ENCODE results near the gene KRT80. TPM values are rescaled to one million over a fixed set of nuclear protein-coding genes. Genes with fewer than 3 reads are reported as not detected.

The KRT80 gene
- total RNA-seq, 1 donor from 2014 or later: not detected

GRCh38 chr12:52151837-52152783 lies 39.7 kb downstream of the KRT80 start:
- Mint-ChIP-seq H3K4me1 (no peaks in the 10 kb centered on the region), H3K4me3 (no peak overlapping the region), H3K27me3 (ENCODE audit: low read depth) (peaks cover 5% of the 10 kb centered on the region), H3K9me3 (no peaks in the 10 kb centered on the region), H3K27ac (ENCODE audit: unreplicated experiment) (no peak overlapping the region), H3K36me3 (ENCODE audit: low read depth) (no peaks in the 10 kb centered on the region)
- peak; percentile 56 for DNase-seq (ENCODE audit: low read depth, low spot score)
- TF ChIP-seq CTCF (conservative IDR thresholded peaks at IDR 0.05): peak; percentile 89

- Mint-ChIP-seq H3K36me3 (ENCODE audit: low read depth) (no peaks in the 10 kb centered on the region), H3K9me3 (no peaks in the 10 kb centered on the region), H3K27ac (ENCODE audit: unreplicated experiment) (no peak overlapping the region), H3K4me1 (no peaks in the 10 kb centered on the region), H3K27me3 (ENCODE audit: low read depth) (peaks cover 5% of the 10 kb centered on the region), H3K4me3 (no peak overlapping the region)
- TF ChIP-seq CTCF (conservative IDR thresholded peaks at IDR 0.05): no peak
- DNase-seq (ENCODE audit: low read depth, low spot score): no peak
Observed at GRCh38 chr12:52151153-52151836, 40.5 kb downstream of the KRT80 start.

GRCh38 chr12:52149651-52150241 lies 42.1 kb downstream of the KRT80 start:
- Mint-ChIP-seq H3K4me1 (peaks cover 8% of the 10 kb centered on the region), H3K36me3 (ENCODE audit: low read depth) (no peaks in the 10 kb centered on the region), H3K27me3 (ENCODE audit: low read depth) (peaks cover 5% of the 10 kb centered on the region), H3K9me3 (no peaks in the 10 kb centered on the region), H3K4me3 (no peak overlapping the region), H3K27ac (ENCODE audit: unreplicated experiment) (no peak overlapping the region)
- no peak for TF ChIP-seq CTCF (conservative IDR thresholded peaks at IDR 0.05)
- DNase-seq (ENCODE audit: low read depth, low spot score): no peak

- no peaks in the 10 kb centered on the region for H3K36me3 Mint-ChIP-seq (ENCODE audit: low read depth)
- H3K27ac Mint-ChIP-seq (ENCODE audit: unreplicated experiment): no peak overlapping the region
- H3K4me3 Mint-ChIP-seq: no peak overlapping the region
- H3K9me3 Mint-ChIP-seq: no peaks in the 10 kb centered on the region
- H3K27me3 Mint-ChIP-seq (ENCODE audit: low read depth): peaks cover 5% of the 10 kb centered on the region
- H3K4me1 Mint-ChIP-seq: peaks cover 8% of the 10 kb centered on the region
- TF ChIP-seq CTCF (conservative IDR thresholded peaks at IDR 0.05): no peak
- DNase-seq (ENCODE audit: low read depth, low spot score): no peak
Observed at GRCh38 chr12:52149182-52149641, 42.6 kb downstream of the KRT80 start.

- Mint-ChIP-seq H3K4me3 (no peak overlapping the region), H3K36me3 (ENCODE audit: low read depth) (no peaks in the 10 kb centered on the region), H3K27ac (ENCODE audit: unreplicated experiment) (no peak overlapping the region), H3K27me3 (ENCODE audit: low read depth) (peaks cover 5% of the 10 kb centered on the region), H3K4me1 (peaks cover 8% of the 10 kb centered on the region), H3K9me3 (no peaks in the 10 kb centered on the region)
- no peak for DNase-seq (ENCODE audit: low read depth, low spot score)
- no peak for TF ChIP-seq CTCF (conservative IDR thresholded peaks at IDR 0.05)
Observed at GRCh38 chr12:52148464-52149181, 43.2 kb downstream of the KRT80 start.

All from neural crest cell (in vitro differentiated cells).